BE2C (cell line): ENCODE measurements around the gene MAP2.

Experiments used
- DNase-seq: peaks from one replicate; pipeline ENCODE4 v3.0.0-alpha.2; 2020
- H3K27me3 ChIP-seq: fragments of 250-450 bp; sonication (Bioruptor Pico); 2 replicates; pipeline ENCODE4 v1.5.1; 2020; ENCODE audit warnings: mild to moderate bottlenecking
- H3K36me3 ChIP-seq: fragments of 250-450 bp; sonication (Bioruptor Pico); 2 replicates; pipeline ENCODE4 v1.5.1; 2020; ENCODE audit warnings: mild to moderate bottlenecking
- H3K4me1 ChIP-seq: fragments of 250-450 bp; sonication (Bioruptor Pico); 2 replicates; pipeline ENCODE4 v1.5.1; 2020
- H3K4me3 ChIP-seq: 2 replicates; pipeline ENCODE4 v1.5.1; 2011; ENCODE audit warnings: low read depth, low read length
- H3K9me3 ChIP-seq: fragments of 250-450 bp; sonication (Bioruptor Pico); 2 replicates; pipeline ENCODE4 v1.5.1; 2020
- TF ChIP-seq, protein P1 (sequence below): IDR thresholded peaks from 2 replicates; pipeline ENCODE4 v1.5.1; 2012; ENCODE audit warnings: mild to moderate bottlenecking, low read depth, low read length

Gene MAP2

DNA sequence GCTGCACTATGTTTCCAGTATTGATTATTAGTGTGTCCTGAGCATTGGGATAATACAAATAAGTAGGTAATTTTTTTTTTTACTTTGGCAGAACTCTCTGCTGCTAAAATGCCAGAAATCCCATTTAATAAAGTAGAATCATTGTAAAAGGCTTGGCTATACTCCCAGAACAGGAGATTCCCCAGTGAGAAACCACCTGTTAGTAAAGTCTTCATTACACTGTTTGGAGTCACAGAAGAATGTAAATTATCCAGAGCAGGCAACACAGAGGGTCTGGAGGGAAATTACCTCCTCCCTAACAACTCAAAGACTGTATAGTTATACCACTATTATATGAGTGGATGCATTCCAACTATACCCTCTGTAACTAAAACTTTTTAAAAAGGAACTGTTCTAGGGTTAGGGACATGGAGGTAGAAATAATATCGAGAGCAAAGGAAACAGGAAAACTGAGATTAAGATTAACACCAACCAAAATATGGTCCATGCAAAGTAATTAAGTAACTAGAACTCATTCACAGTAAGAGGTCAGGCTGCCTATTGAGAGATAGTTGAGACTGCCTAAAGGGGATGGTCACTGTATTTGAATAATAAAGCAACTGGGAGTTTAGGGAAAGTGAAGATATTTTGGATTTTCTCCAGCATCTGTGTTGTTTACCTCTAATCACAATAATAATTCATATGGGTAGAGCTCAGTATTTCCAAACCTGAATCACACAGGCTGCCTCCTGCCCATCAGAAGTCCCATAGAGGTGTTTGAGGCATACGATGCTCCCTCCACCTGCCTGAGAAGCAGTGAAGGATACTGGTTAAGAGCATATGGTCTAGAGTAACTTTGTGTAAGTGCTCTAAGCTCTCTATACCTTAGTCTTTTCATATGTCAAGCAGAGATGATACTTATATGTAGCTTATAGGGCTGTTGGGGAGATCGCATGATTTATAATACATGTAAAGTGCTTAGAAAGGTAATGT lies 34.4 kb downstream of the MAP2 start:
- no peak for DNase-seq
- Histone ChIP-seq H3K36me3 (no peaks in the 10 kb centered on the region), H3K27me3 (no peaks in the 10 kb centered on the region), H3K9me3 (no peaks in the 10 kb centered on the region), H3K4me3 (no peak overlapping the region), H3K4me1 (peaks cover 3% of the 10 kb centered on the region; the same call in 1 of the 2 replicates)
- TF ChIP-seq, protein P1, sequence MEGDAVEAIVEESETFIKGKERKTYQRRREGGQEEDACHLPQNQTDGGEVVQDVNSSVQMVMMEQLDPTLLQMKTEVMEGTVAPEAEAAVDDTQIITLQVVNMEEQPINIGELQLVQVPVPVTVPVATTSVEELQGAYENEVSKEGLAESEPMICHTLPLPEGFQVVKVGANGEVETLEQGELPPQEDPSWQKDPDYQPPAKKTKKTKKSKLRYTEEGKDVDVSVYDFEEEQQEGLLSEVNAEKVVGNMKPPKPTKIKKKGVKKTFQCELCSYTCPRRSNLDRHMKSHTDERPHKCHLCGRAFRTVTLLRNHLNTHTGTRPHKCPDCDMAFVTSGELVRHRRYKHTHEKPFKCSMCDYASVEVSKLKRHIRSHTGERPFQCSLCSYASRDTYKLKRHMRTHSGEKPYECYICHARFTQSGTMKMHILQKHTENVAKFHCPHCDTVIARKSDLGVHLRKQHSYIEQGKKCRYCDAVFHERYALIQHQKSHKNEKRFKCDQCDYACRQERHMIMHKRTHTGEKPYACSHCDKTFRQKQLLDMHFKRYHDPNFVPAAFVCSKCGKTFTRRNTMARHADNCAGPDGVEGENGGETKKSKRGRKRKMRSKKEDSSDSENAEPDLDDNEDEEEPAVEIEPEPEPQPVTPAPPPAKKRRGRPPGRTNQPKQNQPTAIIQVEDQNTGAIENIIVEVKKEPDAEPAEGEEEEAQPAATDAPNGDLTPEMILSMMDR: no peak

DNA sequence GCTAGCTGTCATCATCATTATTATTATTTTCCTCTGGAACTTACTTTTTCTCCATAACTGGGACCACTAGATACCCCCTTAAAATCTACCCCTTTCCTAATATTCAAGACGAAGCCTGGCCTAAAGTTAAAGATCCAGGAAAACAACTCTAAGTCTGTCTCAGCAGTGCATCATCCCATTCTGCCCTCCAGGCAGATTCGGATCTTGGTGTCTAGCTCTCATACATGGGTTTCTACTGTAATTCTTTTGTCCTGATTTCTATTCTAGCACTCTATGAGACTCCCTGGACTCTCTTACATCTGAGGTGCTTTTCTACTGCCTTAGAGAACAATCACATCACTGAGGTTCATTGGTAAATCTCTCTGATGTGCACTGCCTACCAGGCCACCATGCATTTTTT lies 35.5 kb downstream of the MAP2 start:
- Histone ChIP-seq H3K27me3 (no peaks in the 10 kb centered on the region), H3K4me1 (peaks cover 3% of the 10 kb centered on the region; the same call in 1 of the 2 replicates), H3K9me3 (no peaks in the 10 kb centered on the region), H3K4me3 (no peak overlapping the region), H3K36me3 (no peaks in the 10 kb centered on the region)
- DNase-seq: no peak
- TF ChIP-seq, protein P1: no peak

DNA sequence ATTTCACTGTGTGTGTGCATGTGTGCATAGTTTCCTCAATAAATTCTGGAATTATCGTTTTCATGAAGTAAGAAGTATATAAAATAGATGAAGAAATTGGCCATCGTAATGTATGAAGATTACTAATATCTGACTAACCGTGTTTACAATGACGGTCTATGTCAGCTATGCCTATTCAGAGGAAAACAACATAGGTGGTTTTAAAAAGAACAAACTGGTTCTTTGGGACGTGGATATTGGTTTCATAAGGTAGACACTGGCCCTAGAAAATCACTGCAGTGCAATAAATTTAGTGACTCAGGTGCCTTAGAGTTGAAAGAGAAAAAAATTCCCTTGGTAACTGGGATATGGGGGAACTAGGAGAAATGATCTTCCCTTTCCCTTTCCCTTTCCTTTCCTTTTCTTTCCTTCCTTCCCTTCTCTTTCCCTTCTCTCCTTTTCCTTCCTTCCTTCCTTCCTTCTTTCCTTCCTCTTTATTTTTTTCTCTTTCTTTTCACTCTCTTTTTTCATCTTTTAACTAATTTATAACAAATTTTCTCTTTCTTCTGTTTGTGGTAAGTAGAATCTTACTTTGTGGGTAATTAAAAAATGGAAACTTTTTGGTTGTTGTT lies 36.4 kb downstream of the MAP2 start:
- H3K36me3 ChIP-seq: no peaks in the 10 kb centered on the region
- no peaks in the 10 kb centered on the region for H3K27me3 ChIP-seq
- H3K4me1 ChIP-seq: peaks cover 3% of the 10 kb centered on the region; the same call in 1 of the 2 replicates
- no peak overlapping the region for H3K4me3 ChIP-seq
- TF ChIP-seq, protein P1: no peak
- H3K9me3 ChIP-seq: no peaks in the 10 kb centered on the region
- DNase-seq: no peak

DNA sequence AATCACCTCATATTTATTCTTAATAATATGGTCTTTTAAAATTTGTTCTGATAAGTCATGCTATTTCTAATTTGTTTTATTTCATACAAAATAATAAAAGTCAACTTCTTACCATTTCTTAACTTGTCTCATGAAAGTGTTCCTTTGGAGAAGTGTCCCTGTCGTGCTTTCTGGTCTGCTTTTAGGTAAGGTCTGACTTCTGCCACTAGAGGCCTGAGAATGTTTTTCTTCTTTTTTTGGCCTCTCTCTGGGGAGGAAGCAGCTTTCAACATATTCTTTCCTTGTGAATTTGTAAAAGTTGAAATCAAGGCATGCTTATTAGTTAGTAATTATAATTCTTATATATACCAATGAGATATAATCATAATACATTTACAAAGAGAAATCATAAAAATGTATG lies 39.4 kb downstream of the MAP2 start:
- H3K36me3 ChIP-seq: no peaks in the 10 kb centered on the region
- H3K4me1 ChIP-seq: peaks cover 3% of the 10 kb centered on the region; the same call in 1 of the 2 replicates
- no peak for DNase-seq
- H3K4me3 ChIP-seq: no peak overlapping the region
- H3K27me3 ChIP-seq: no peaks in the 10 kb centered on the region
- no peaks in the 10 kb centered on the region for H3K9me3 ChIP-seq
- TF ChIP-seq, protein P1: peak; percentile 53

DNA sequence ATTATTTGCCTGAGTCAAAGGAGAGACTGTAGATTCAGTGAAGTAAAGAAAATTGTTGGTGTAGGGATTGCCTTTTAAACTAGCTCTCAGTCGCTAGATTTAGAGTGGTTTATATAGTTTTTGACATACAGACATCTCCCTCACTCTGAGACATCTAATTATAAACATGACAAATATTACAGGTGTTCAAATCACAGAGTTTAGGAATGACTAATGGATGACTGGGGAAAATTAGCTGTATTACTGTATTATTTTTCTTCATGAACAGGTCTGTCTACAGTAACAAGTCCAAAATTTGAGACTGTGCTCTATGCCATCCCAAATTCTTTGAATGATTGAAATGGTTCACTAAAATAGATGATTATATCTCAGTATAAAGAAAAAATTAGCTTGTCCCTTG lies 40.0 kb downstream of the MAP2 start:
- no peaks in the 10 kb centered on the region for H3K9me3 ChIP-seq
- no peak for DNase-seq
- H3K4me1 ChIP-seq: peaks cover 3% of the 10 kb centered on the region; the same call in 1 of the 2 replicates
- TF ChIP-seq, protein P1: no peak
- H3K36me3 ChIP-seq: no peaks in the 10 kb centered on the region
- H3K27me3 ChIP-seq: no peaks in the 10 kb centered on the region
- no peak overlapping the region for H3K4me3 ChIP-seq
